Progenitor cell of endocrine pancreas (in vitro differentiated cells): Measurements from ENCODE around the gene CNIH2. TPM values are rescaled to one million over a fixed set of nuclear protein-coding genes. Genes with fewer than 3 reads are reported as not detected.

ENCODE experiments used
- DNase-seq: peaks from one replicate; pipeline ENCODE4 v3.0.0; 2021; ENCODE audit warnings: low spot score; ENCODE audit not compliant: unreplicated experiment
- H3K27ac Mint-ChIP-seq: 2 replicates; pipeline ENCODE4 v1.8.0; 2021; ENCODE audit warnings: mild to moderate bottlenecking, moderate library complexity, mixed read lengths
- H3K27me3 Mint-ChIP-seq: 2 replicates; pipeline ENCODE4 v1.8.0; 2021; ENCODE audit warnings: mixed read lengths
- H3K36me3 Mint-ChIP-seq: 2 replicates; pipeline ENCODE4 v1.8.0; 2022; ENCODE audit warnings: mixed read lengths; ENCODE audit not compliant: insufficient read depth
- H3K4me1 Mint-ChIP-seq: 2 replicates; pipeline ENCODE4 v1.8.0; 2021; ENCODE audit warnings: low read depth, mixed read lengths
- H3K4me3 Mint-ChIP-seq: 2 replicates; pipeline ENCODE4 v1.8.0; 2021; ENCODE audit warnings: low read depth, mild to moderate bottlenecking, moderate library complexity, mixed read lengths
- H3K9me3 Mint-ChIP-seq: 2 replicates; pipeline ENCODE4 v1.8.0; 2021; ENCODE audit warnings: low read depth, mixed read lengths
- CTCF ChIP-seq: fragments of 200-600 bp; sonication (generic); IDR thresholded peaks from one replicate; pipeline ENCODE4 v1.5.0; 2021; ENCODE audit warnings: antibody characterized with exemption, mild to moderate bottlenecking; ENCODE audit not compliant: unreplicated experiment
- total RNA-seq: library from RNA; stranded (reverse); gene quantifications from 2 replicates; pipeline ENCODE4 v1.2.1, GENCODE V29; 2021

CNIH2 gene
- total RNA-seq, 1 donor from 2014 or later = 21.3 TPM

- Mint-ChIP-seq H3K36me3 (peaks cover 11% of the 10 kb centered on the region), H3K27ac (no peak overlapping the region)
- no peak for TF ChIP-seq CTCF
Measured at GRCh38 chr11:66259225-66259624, 18.8 kb upstream of the CNIH2 start.

GRCh38 chr11:66259956-66260355, 18.0 kb upstream of the CNIH2 start:
- H3K4me1 Mint-ChIP-seq = peaks cover 11% of the 10 kb centered on the region
- peaks cover 13% of the 10 kb centered on the region for H3K36me3 Mint-ChIP-seq
- no peaks in the 10 kb centered on the region for H3K9me3 Mint-ChIP-seq
- no peaks in the 10 kb centered on the region for H3K27me3 Mint-ChIP-seq
- no peak for TF ChIP-seq CTCF
- no peak overlapping the region for H3K27ac Mint-ChIP-seq
- DNase-seq = no peak
- H3K4me3 Mint-ChIP-seq = no peak overlapping the region

More at GRCh38 chr11:66259225-66259624, 18.8 kb upstream of the CNIH2 start:
- Mint-ChIP-seq H3K9me3 (no peaks in the 10 kb centered on the region), H3K4me3 (peak overlapping the region; percentile 82), H3K4me1 (peaks cover 11% of the 10 kb centered on the region), H3K27me3 (no peaks in the 10 kb centered on the region)
- no peak for DNase-seq

- H3K36me3 Mint-ChIP-seq = peaks cover 13% of the 10 kb centered on the region
- H3K27me3 Mint-ChIP-seq = no peaks in the 10 kb centered on the region
- no peaks in the 10 kb centered on the region for H3K9me3 Mint-ChIP-seq
- H3K4me3 Mint-ChIP-seq = no peak overlapping the region
- no peak overlapping the region for H3K27ac Mint-ChIP-seq
- DNase-seq = no peak
- no peak for TF ChIP-seq CTCF
- peaks cover 11% of the 10 kb centered on the region for H3K4me1 Mint-ChIP-seq
Measured at GRCh38 chr11:66261578-66261977, 16.4 kb upstream of the CNIH2 start.

GRCh38 chr11:66262191-66262590, 15.8 kb upstream of the CNIH2 start:
- Mint-ChIP-seq H3K4me3 (no peak overlapping the region), H3K27me3 (no peaks in the 10 kb centered on the region), H3K9me3 (no peaks in the 10 kb centered on the region), H3K27ac (no peak overlapping the region), H3K4me1 (peaks cover 9% of the 10 kb centered on the region), H3K36me3 (peaks cover 15% of the 10 kb centered on the region)
- TF ChIP-seq CTCF = no peak
- no peak for DNase-seq

GRCh38 chr11:66262696-66263095, 15.3 kb upstream of the CNIH2 start:
- Mint-ChIP-seq H3K4me1 (peaks cover 10% of the 10 kb centered on the region), H3K4me3 (no peak overlapping the region), H3K9me3 (no peaks in the 10 kb centered on the region), H3K36me3 (peaks cover 15% of the 10 kb centered on the region), H3K27me3 (no peaks in the 10 kb centered on the region), H3K27ac (no peak overlapping the region)
- TF ChIP-seq CTCF = no peak
- DNase-seq = no peak
